ENCODE measurements around the gene DNAJC4. TPM values are rescaled to one million over a fixed set of nuclear protein-coding genes. Genes with fewer than 3 reads are reported as not detected.

Gene DNAJC4
- total and polyA plus RNA-seq, 11 donors, result 31.2 to 123 (median 47.2) TPM

GRCh38 chr11:64235437-64236161, 5.3 kb downstream of the DNAJC4 start:
- DNase-seq (peak in 1 of 5 donors; percentile 10), ATAC-seq (no peak)
- Histone ChIP-seq H3K27me3 (no peaks in the 10 kb centered on the region), H3K36me3 (peaks cover 0 to 25% (median 18%) of the 10 kb centered on the region in 9 donors), H3K4me1 (peaks cover 0 to 72% (median 34%) of the 10 kb centered on the region in 12 donors), H3K27ac (peak overlapping the region in 11 of 12 donors; percentile 85 to 96 (median 93)), H3K9me3 (no peaks in the 10 kb centered on the region), H3K4me3 (peak overlapping the region; percentile 71 to 93 (median 81))
- intact Hi-C loops (cut with DNase I), result no loop called here
- no peak for TF ChIP-seq POLR2A (IDR thresholded peaks at IDR 0.05)
- no peak for TF ChIP-seq CTCF (IDR thresholded peaks at IDR 0.05)
- WGBS, 4 donors, result 77 to 81% (median 80%) methylated on average over 8 to 12 of the region's 12 CpGs

GRCh38 chr11:64237484-64237951, 7.2 kb downstream of the DNAJC4 start:
- DNase-seq (peak in 2 of 5 donors; percentile 22 to 63), ATAC-seq (no peak)
- Histone ChIP-seq H3K27ac (peak overlapping the region in 5 of 12 donors; percentile 2 to 99 (median 25)), H3K4me1 (peaks cover 0 to 64% (median 31%) of the 10 kb centered on the region in 12 donors), H3K27me3 (no peaks in the 10 kb centered on the region), H3K4me3 (no peak overlapping the region), H3K9me3 (no peaks in the 10 kb centered on the region), H3K36me3 (peaks cover 0 to 25% (median 18%) of the 10 kb centered on the region in 9 donors)
- 69 to 87% (median 73%) methylated on average over 12 of the region's 12 CpGs for WGBS, 4 donors
- TF ChIP-seq POLR2A (IDR thresholded peaks at IDR 0.05) (no peak), CTCF (IDR thresholded peaks at IDR 0.05) (no peak)
- intact Hi-C loops (cut with DNase I), result no loop called here

GRCh38 chr11:64238076-64238475, 7.7 kb downstream of the DNAJC4 start:
- Histone ChIP-seq H3K4me3 (no peak overlapping the region), H3K27me3 (no peaks in the 10 kb centered on the region), H3K36me3 (peaks cover 0 to 26% (median 18%) of the 10 kb centered on the region in 9 donors), H3K9me3 (no peaks in the 10 kb centered on the region), H3K27ac (peak overlapping the region in 4 of 12 donors; percentile 5 to 99 (median 38)), H3K4me1 (peaks cover 0 to 70% (median 35%) of the 10 kb centered on the region in 12 donors)
- intact Hi-C loops (cut with DNase I), result no loop called here
- no peak for ATAC-seq
- DNase-seq, result peak in 1 of 5 donors; percentile 37
- 82 to 93% (median 92%) methylated on average over 6 to 9 of the region's 9 CpGs for WGBS, 4 donors
- TF ChIP-seq POLR2A (IDR thresholded peaks at IDR 0.05) (no peak), CTCF (IDR thresholded peaks at IDR 0.05) (no peak)

- ATAC-seq (no peak), DNase-seq (peak in 1 of 5 donors; percentile 46)
- peaks cover 0 to 36% (median 27%) of the 10 kb centered on the region in 9 donors for H3K36me3 ChIP-seq
- intact Hi-C loops (cut with DNase I), result no loop called here
- no peaks in the 10 kb centered on the region for H3K9me3 ChIP-seq
- peak overlapping the region in 7 of 12 donors; percentile 18 to 100 (median 99) for H3K27ac ChIP-seq
- TF ChIP-seq CTCF (IDR thresholded peaks at IDR 0.05), result no peak
- TF ChIP-seq POLR2A (IDR thresholded peaks at IDR 0.05), result no peak
- no peaks in the 10 kb centered on the region for H3K27me3 ChIP-seq
- no peak overlapping the region for H3K4me3 ChIP-seq
- peaks cover 0 to 68% (median 35%) of the 10 kb centered on the region in 12 donors for H3K4me1 ChIP-seq
- WGBS, 4 donors, result 82 to 89% (median 86%) methylated on average over 5 of the region's 5 CpGs
Observed at GRCh38 chr11:64238999-64239398, 8.7 kb downstream of the DNAJC4 start.

Data from heart left ventricle (tissue), 16 donors.